ENCODE data around the gene SPDYC.
"Not testable (repeated sequence)": the region's sequence is repeated elsewhere in the genome, so short reads cannot be mapped to it uniquely, and the experiment has no call there.

The SPDYC gene

DNA sequence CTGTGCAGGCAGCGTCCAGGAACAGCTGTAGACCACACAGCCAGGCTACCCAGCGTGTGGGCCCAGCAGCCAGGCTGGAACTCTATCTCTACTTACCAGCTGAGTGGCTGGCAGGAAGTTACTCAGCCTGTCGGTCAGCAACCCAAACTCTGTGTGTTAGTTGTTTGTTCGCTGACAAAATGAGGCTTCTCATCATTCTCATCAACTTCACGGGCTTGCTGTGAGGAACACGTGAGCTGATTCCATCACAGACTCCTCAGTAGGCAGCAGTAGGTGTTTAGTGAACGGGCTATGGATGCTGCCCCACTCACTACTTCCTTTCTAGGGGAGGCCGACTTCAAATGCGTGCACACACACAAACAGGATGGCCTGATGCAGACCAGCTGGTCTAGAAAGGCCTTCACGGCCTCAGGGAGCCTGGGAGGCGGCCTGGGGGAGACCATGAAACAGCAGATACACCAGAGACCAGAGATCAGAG lies 830 bp upstream of the SPDYC start:
- DNase-seq (ENCODE audit: low spot score), result no peak

DNA sequence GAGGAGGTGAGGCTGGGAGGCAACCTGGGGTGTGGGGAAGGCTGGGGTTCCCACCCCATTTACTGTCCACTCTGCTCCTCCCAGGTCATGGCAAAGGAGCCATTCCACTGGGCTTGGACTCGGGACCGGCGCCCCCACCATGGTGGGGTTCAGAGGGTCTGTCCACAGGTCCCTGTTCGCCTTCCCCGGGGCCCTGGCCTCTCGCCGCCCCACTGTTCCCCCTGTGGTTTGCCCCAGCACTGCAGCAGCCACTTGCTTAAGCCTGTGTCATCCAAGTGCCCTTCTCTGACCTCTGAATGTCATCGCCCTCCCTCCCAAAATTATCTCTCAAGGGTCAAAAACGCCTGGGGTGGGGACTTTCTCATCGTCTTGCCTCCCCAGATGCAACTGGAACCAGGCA lies 2.6 kb downstream of the SPDYC start:
- no peak for DNase-seq (ENCODE audit: low spot score)

GRCh38 chr11:65174571-65175010 lies 4.6 kb downstream of the SPDYC start:
- not testable (repeated sequence) for DNase-seq (ENCODE audit: low spot score)

DNA sequence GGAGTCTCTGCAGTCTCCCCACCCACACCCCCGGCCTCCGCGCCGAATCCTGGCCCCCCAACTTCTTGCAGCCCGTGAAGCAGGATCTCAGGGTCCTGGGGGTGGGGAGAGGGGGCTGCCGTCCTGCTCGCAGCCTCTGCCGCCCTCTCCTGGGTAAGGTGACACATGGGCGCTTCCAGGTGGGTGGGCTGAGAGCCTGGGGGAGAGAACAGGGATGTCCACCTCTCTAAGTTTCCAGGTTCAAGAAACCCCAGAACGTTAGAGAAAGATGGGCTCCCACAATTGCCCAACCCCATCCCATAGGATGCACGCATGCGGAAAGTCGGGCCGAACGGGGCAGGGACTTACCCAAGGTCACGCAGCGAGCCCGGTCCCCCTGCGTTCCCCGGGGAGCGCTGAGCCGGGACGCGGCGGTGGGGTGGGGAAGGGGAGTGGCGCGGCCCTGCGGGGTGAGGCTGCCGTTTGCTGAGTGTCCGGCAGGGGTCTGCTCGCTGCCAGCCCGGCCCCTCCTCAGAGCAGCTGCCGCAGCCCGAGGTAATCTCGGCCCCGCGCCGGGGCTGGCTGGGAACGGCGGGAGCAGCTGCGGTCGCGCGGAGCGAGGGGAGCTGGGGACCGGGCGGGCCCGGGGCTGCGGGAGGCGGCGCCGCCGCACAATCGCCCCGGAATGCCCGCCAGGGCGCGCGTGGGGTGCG lies 11.0 kb downstream of the SPDYC start:
- DNase-seq (ENCODE audit: low spot score), result peak; percentile 94

- DNase-seq (ENCODE audit: low spot score), result peak; percentile 78
Observed at GRCh38 chr11:65181569-65182257, 11.7 kb downstream of the SPDYC start, which contains the start of gene CAPN1. Gene CAPN1 (plus strand): TSS chr11:65181928. CDS start chr11:65182702, 774 bp downstream.

DNA sequence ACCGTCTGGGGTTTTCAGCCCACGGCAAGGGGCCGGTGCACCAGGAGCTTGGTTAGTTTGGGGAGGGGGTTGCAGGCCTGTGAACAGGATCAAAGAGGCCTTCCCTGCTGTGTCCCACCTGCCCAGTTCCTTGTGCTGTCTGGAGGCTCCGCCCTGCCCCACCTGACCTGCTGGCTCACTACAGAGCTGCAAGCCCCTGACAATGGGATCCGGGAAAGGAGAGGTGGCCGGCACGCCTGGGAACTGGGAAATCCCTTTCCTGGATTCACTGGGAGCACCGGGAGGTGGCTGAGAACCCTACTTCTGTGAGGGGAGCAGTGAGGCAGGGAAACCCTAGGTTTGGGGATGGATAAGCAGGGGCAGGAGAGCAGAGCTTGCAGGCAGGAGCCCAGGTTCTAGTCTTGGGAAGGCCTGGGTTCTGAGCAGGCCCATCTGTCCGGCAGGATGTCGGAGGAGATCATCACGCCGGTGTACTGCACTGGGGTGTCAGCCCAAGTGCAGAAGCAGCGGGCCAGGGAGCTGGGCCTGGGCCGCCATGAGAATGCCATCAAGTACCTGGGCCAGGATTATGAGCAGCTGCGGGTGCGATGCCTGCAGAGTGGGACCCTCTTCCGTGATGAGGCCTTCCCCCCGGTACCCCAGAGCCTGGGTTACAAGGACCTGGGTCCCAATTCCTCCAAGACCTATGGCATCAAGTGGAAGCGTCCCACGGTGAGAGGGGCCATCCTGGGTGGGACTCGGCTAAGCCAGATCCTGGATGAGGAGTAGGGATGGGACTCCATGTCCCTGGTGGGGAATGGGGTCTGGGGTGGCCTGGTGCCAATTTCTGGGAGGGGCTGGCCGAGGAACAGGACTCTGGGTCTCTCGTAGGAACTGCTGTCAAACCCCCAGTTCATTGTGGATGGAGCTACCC lies 12.5 kb downstream of the SPDYC start:
- DNase-seq (ENCODE audit: low spot score), result no peak

GRCh38 chr11:65183201-65183891 lies 13.3 kb downstream of the SPDYC start:
- DNase-seq (ENCODE audit: low spot score), result no peak

DNA sequence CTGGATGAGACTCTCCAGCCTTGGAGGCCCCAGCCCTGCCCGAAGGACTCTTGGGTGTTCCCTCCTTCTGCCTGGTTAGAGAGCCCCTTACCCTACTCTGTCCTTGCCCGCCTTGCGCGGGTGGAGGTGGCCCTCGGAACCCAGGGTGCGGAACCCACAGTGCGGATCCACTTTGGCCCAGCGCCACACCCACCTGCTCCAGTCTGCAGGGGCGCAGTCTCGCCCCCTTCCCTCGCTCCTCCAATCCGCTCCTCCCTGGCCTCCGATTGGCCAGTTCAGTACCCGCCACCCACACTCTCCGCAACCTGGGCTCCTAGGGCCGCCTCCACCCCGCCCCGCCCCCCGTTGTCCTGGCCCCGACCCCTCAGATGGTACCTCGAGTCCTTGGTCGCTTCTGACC lies 14.1 kb downstream of the SPDYC start:
- peak; percentile 87 for DNase-seq (ENCODE audit: low spot score)

- no peak for DNase-seq (ENCODE audit: low spot score)
Observed at GRCh38 chr11:65185171-65185570, 15.1 kb downstream of the SPDYC start.

DNA sequence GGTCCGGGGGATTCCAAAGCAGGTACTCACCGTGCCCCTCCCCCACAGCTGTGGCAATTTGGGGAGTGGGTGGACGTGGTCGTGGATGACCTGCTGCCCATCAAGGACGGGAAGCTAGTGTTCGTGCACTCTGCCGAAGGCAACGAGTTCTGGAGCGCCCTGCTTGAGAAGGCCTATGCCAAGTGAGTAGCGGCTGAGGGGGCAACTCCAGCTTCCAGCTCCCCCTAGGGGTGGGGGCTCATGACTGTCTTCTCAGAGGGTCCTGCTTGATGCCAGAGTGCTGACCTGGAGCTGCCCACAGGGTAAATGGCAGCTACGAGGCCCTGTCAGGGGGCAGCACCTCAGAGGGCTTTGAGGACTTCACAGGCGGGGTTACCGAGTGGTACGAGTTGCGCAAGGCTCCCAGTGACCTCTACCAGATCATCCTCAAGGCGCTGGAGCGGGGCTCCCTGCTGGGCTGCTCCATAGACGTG lies 15.9 kb downstream of the SPDYC start:
- no peak for DNase-seq (ENCODE audit: low spot score)

DNA sequence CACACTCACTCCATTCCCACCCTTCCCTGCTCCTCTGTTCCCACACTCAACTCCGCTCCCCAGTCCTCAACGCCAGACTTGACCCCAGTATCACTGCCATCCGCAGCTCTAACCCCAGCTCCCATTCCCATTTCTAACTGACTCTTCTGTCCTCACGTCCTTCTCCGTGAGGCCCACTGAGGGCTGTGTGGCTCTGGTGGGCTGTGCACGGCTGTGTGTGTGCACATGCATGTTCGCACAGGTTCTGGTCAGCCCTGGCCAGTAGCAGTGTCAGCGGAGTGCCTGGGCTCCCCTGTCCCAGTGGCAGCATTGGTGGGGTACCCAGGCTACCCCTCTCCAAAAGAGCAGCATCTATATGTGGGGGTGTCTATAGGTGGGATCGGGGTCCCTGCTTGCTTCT lies 16.7 kb downstream of the SPDYC start:
- DNase-seq (ENCODE audit: low spot score), result no peak

DNA sequence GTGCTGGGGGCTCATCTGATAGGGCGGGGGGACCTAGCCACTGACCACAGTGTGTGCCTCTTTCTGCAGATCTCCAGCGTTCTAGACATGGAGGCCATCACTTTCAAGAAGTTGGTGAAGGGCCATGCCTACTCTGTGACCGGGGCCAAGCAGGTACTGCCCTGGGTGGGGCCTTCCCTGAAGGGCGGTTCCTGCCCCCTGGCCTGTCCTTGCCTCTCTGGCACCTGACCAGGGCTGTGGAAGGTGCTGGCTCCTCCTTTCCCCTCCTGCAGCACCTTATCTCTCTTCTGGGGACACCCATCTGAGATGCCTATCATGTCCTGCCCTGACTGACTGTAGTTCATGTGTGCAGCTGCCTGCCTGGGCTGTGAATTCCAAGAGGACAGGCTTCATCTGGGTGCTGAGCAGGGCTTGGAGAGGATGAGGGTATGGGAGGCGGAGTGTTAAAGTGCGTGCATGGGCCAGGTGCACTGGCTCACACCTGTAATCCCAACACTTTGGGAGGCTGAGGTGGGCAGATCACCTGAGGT lies 17.2 kb downstream of the SPDYC start:
- DNase-seq (ENCODE audit: low spot score), result no peak

DNA sequence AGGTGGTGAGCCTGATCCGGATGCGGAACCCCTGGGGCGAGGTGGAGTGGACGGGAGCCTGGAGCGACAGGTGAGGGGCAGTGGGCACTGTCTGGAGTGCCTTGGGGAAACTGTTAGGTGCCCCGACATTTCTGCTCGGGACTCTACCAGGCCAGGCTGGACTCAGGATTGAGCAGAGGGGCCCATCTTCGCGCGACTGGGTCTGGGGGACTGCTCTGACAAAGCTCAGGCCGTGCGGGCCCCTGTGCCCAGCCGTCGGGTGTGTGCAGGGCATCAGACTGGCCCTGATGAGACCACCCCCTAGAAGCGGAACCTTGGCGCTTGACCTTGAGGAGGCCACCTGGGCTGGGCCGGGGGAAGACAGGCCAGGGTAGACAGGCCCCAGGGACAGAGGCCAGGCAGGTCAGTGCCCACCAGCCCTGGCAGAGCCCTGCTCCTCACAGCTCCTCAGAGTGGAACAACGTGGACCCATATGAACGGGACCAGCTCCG lies 18.0 kb downstream of the SPDYC start:
- DNase-seq (ENCODE audit: low spot score), result no peak

- no peak for DNase-seq (ENCODE audit: low spot score)
Observed at GRCh38 chr11:65188486-65188885, 18.5 kb downstream of the SPDYC start.

GRCh38 chr11:65189191-65189590 lies 19.2 kb downstream of the SPDYC start:
- no peak for DNase-seq (ENCODE audit: low spot score)

GRCh38 chr11:65194564-65194963 lies 24.5 kb downstream of the SPDYC start:
- no peak for DNase-seq (ENCODE audit: low spot score)

DNA sequence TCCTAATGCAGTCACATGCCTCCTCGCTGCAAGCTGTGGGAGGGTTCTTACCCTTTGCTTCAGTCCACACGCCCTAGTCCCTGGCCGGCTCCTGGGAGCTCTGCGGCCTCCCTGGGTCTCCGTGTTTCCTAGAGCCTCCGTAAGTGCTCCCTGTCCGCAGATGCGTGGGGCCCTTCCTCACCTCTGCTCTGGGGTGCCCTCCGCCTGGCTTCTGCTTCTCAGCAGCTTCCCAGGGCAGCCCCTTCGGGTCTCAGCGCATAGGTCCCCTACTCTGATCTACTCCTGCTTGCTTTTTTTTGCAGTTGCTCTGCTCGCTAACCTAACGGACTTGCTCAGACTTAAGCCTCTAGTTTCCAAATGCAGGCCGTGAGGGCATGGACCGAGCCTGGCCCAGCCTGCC lies 34.1 kb downstream of the SPDYC start:
- DNase-seq (ENCODE audit: low spot score), result peak; percentile 42

DNA sequence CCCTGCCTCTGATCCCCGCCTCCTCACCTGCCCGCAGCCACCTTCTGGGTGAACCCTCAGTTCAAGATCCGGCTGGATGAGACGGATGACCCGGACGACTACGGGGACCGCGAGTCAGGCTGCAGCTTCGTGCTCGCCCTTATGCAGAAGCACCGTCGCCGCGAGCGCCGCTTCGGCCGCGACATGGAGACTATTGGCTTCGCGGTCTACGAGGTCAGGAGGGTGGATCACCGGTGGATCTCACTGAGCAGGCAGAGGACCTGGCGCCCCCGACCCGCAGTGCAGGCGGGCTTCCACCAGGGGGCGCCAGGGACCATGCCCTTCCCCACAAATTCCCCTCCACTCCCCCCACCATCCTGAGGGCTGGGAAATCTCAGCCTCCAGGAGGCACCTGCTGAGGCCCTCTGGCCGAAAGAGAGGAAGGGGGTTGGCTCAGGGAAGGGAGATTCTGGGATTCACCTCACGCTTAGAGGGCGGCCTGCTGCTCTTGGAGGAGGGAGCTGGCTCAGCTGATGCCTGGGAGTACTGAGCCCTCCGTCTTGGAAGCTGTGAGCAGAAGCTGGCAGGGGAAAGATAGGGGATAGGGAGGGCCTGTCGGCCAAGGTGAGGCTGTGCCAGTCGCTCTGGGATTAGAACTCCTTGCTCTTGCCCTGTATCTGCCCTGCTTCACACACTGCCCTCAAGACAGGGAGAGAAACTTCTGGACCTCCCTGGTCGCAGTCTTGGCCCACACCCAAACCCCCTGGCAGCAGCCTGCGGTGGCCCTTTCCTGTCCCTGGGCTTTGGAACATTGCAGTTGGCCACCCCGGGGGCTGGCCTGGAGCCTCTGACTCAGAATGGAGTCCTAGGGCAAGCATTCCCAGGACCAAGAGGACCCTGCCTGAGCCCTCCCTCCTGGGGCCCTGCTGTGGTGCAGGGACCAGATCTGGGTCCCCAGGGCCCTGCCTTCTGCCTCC lies 34.9 kb downstream of the SPDYC start:
- DNase-seq (ENCODE audit: low spot score), result peak; percentile 91

DNA sequence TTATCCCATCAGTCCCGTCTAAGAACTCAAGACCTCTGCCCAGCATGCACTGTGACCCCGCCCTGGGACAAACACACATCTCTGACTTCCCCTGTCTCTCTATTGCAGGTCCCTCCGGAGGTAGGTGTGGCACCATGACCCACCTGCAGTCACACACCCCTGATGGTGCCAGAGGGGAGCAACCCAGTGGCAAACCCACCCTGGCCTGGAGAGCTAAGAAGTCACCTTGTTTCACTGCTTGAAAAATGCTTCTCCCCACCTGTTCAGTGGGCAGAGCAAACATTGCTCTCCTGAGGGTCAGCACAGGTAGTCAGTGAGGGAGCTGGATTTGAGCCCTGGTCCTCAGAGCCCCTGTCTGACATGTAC lies 35.6 kb downstream of the SPDYC start:
- no peak for DNase-seq (ENCODE audit: low spot score)

DNA sequence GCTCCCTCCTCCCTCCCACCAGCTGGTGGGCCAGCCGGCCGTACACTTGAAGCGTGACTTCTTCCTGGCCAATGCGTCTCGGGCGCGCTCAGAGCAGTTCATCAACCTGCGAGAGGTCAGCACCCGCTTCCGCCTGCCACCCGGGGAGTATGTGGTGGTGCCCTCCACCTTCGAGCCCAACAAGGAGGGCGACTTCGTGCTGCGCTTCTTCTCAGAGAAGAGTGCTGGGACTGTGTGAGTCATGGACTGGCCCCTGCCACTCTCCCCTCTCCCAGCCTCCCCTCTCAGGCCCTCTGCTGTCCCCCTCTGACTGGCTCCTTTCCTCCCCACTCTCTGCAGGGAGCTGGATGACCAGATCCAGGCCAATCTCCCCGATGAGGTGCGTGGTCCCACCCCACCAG lies 36.4 kb downstream of the SPDYC start:
- no peak for DNase-seq (ENCODE audit: low spot score)

Data from ecto neural progenitor cell (in vitro differentiated cells).